Measurements from ENCODE around the gene ASAH2B. TPM values are rescaled to one million over a fixed set of nuclear protein-coding genes. Genes with fewer than 3 reads are reported as not detected.
"Not testable (repeated sequence)": the region's sequence is repeated elsewhere in the genome, so short reads cannot be mapped to it uniquely, and the experiment has no call there.

Gene ASAH2B
- total and polyA plus RNA-seq, 2 of the 4 experiments (the other 2 are of a cell fraction): 3.7 to 5.0 TPM

- H3K27ac ChIP-seq (ENCODE audit: insufficient read depth, low read length); ATAC-seq (ENCODE audit: low read depth); H3K18ac ChIP-seq (ENCODE audit: low read depth, low read length); H3K4ac ChIP-seq (ENCODE audit: low read depth, low read length); H3K4me2 ChIP-seq (ENCODE audit: low read depth, low read length); H3K27me3 ChIP-seq (ENCODE audit: control insufficient read depth, insufficient read depth, low read length); H3K14ac ChIP-seq (replicated peaks; ENCODE audit: low read depth, low read length); DNase-seq; H3K9ac ChIP-seq (ENCODE audit: low read depth, low read length); H2AFZ ChIP-seq (replicated peaks; ENCODE audit: low read length, poor library complexity); H2BK20ac ChIP-seq (ENCODE audit: low read depth, low read length); H2BK5ac ChIP-seq (ENCODE audit: low read depth, low read length, poor library complexity, severe bottlenecking); BruUV-seq (replicated peaks); H3K9me3 ChIP-seq (ENCODE audit: control insufficient read depth, insufficient read depth, low read length); intact Hi-C loops (cut with micrococcal nuclease); H3K9me1 ChIP-seq (ENCODE audit: insufficient read depth, low read length); H3K4me3 ChIP-seq (ENCODE audit: insufficient read depth, low read depth, low read length); H3K36me3 ChIP-seq (ENCODE audit: control insufficient read depth, insufficient read depth, low read length); H3K56ac ChIP-seq (ENCODE audit: extremely low read depth, insufficient read depth, low read length); H3K4me1 ChIP-seq (ENCODE audit: control insufficient read depth, insufficient read depth, low read length); H3K79me1 ChIP-seq (ENCODE audit: low read depth in 1 of 2, low read length in 2 of 2); H4K8ac ChIP-seq (ENCODE audit: low read depth in 2 of 2, low read length in 2 of 2); H4K5ac ChIP-seq (ENCODE audit: low read depth, low read length); H2AK9ac ChIP-seq (replicated peaks; ENCODE audit: low read depth, low read length, poor library complexity); H4K20me1 ChIP-seq (ENCODE audit: insufficient read depth, low read length); dilution Hi-C loops (cut with HindIII; ENCODE audit: low sequenced_read_pairs, unreplicated experiment); H2BK15ac ChIP-seq (ENCODE audit: low read depth, low read length); in situ Hi-C loops (cut with MboI; ENCODE audit: low sequenced_read_pairs); H4K91ac ChIP-seq (ENCODE audit: insufficient read depth, low read depth, low read length); CTCF ChIA-PET; H2BK120ac ChIP-seq (ENCODE audit: low read depth, low read length); POLR2A ChIA-PET (ENCODE audit: unreplicated experiment); H2AK5ac ChIP-seq (ENCODE audit: low read depth, low read length); H3K23ac ChIP-seq (ENCODE audit: low read depth, low read length): not testable (repeated sequence)
- no CpG with 5 or more reads among the region's 4 CpGs for WGBS, 2 experiments (ENCODE audit: extremely low coverage in 2 of 2, insufficient read length in 1 of 2)
These were observed 41.9 kb upstream of the ASAH2B start for GRCh38 chr10:50697819-50698218.

DNA sequence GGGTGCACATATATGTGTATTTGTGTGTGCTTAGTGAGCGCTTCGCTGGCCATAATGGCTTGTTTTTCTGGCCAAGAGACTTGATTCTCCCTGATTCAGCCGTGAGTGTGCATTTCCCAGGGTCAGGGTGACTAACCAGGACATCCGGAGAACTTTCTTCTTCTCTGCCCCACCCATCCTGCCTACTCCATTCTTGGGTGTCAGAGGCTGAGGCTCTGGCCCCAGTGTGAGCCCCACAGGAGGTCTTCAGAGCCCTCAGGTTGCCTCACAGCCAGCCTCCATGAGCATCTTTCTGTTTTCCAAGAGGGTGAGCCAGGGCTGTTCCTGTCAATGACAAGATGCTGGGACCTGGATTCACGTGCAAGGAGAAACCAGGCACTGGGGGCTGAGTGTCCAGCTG lies 37.8 kb upstream of the ASAH2B start:
- H2BK5ac ChIP-seq (ENCODE audit: low read depth, low read length, poor library complexity, severe bottlenecking); H3K79me1 ChIP-seq (ENCODE audit: low read depth in 1 of 2, low read length in 2 of 2); H2AFZ ChIP-seq (replicated peaks; ENCODE audit: low read length, poor library complexity); H3K14ac ChIP-seq (replicated peaks; ENCODE audit: low read depth, low read length); H3K4me3 ChIP-seq (ENCODE audit: insufficient read depth, low read depth, low read length); H2AK5ac ChIP-seq (ENCODE audit: low read depth, low read length); H2BK20ac ChIP-seq (ENCODE audit: low read depth, low read length); H2AK9ac ChIP-seq (replicated peaks; ENCODE audit: low read depth, low read length, poor library complexity); H4K91ac ChIP-seq (ENCODE audit: insufficient read depth, low read depth, low read length); H3K4ac ChIP-seq (ENCODE audit: low read depth, low read length); POLR2A ChIA-PET (ENCODE audit: unreplicated experiment); H3K9me3 ChIP-seq (ENCODE audit: control insufficient read depth, insufficient read depth, low read length); H3K9ac ChIP-seq (ENCODE audit: low read depth, low read length); H4K8ac ChIP-seq (ENCODE audit: low read depth in 2 of 2, low read length in 2 of 2); H3K23ac ChIP-seq (ENCODE audit: low read depth, low read length); CTCF ChIA-PET; H2BK120ac ChIP-seq (ENCODE audit: low read depth, low read length); H3K36me3 ChIP-seq (ENCODE audit: control insufficient read depth, insufficient read depth, low read length); H3K18ac ChIP-seq (ENCODE audit: low read depth, low read length); H4K20me1 ChIP-seq (ENCODE audit: insufficient read depth, low read length); H4K5ac ChIP-seq (ENCODE audit: low read depth, low read length); DNase-seq; BruUV-seq (replicated peaks); in situ Hi-C loops (cut with MboI; ENCODE audit: low sequenced_read_pairs); H3K4me2 ChIP-seq (ENCODE audit: low read depth, low read length); H3K27ac ChIP-seq (ENCODE audit: insufficient read depth, low read length); dilution Hi-C loops (cut with HindIII; ENCODE audit: low sequenced_read_pairs, unreplicated experiment); H3K56ac ChIP-seq (ENCODE audit: extremely low read depth, insufficient read depth, low read length); H3K4me1 ChIP-seq (ENCODE audit: control insufficient read depth, insufficient read depth, low read length); H2BK15ac ChIP-seq (ENCODE audit: low read depth, low read length); H3K9me1 ChIP-seq (ENCODE audit: insufficient read depth, low read length); H3K27me3 ChIP-seq (ENCODE audit: control insufficient read depth, insufficient read depth, low read length); intact Hi-C loops (cut with micrococcal nuclease): not testable (repeated sequence)
- peak; percentile 27; the same call in 1 of the 2 replicates for ATAC-seq (ENCODE audit: low read depth)
- WGBS, 2 experiments (ENCODE audit: extremely low coverage in 2 of 2, insufficient read length in 1 of 2): no CpG with 5 or more reads among the region's 5 CpGs

Data from IMR-90 (cell line).